H9 (cell line): ENCODE results near the gene HLA-DRA. TPM values are rescaled to one million over a fixed set of nuclear protein-coding genes. Genes with fewer than 3 reads are reported as not detected.

ENCODE experiments used
- DNase-seq: peaks from one replicate; pipeline ENCODE4 v3.0.0-alpha.2; 2017
- H2AFZ ChIP-seq: one replicate; pipeline ENCODE4 v1.6.1; 2013; ENCODE audit warnings: mild to moderate bottlenecking, low read length, control low read depth, moderate library complexity
- H2AK5ac ChIP-seq: 2 replicates; pipeline ENCODE4 v1.6.1; 2013; ENCODE audit warnings: low read length, control low read depth, mixed read lengths; ENCODE audit not compliant: insufficient read length
- H2BK120ac ChIP-seq: one replicate; pipeline ENCODE4 v1.6.1; 2013; ENCODE audit warnings: low read depth, mild to moderate bottlenecking, low read length, control low read depth, inconsistent platforms; ENCODE audit not compliant: poor library complexity, severe bottlenecking
- H2BK12ac ChIP-seq: 2 replicates; pipeline ENCODE4 v1.6.1; 2013; ENCODE audit warnings: low read length, control low read depth, mixed read lengths, low read depth; ENCODE audit not compliant: insufficient read length
- H2BK15ac ChIP-seq: 2 replicates; pipeline ENCODE4 v1.6.1; 2013; ENCODE audit warnings: low read depth, low read length, control low read depth
- H2BK20ac ChIP-seq: one replicate; pipeline ENCODE4 v1.6.1; 2013; ENCODE audit warnings: low read depth, mild to moderate bottlenecking, low read length, control low read depth, inconsistent platforms; ENCODE audit not compliant: poor library complexity, severe bottlenecking
- H2BK5ac ChIP-seq: 2 replicates; pipeline ENCODE4 v1.6.1; 2013; ENCODE audit warnings: low read length, control low read depth, mixed read lengths; ENCODE audit not compliant: insufficient read length
- H3K14ac ChIP-seq: 2 replicates; pipeline ENCODE4 v1.6.1; 2013; ENCODE audit warnings: low read length, control low read depth; ENCODE audit not compliant: insufficient read depth
- H3K18ac ChIP-seq: 2 replicates; pipeline ENCODE4 v1.6.1; 2013; ENCODE audit warnings: low read depth, mild to moderate bottlenecking, mixed read lengths, low read length, control low read depth; ENCODE audit not compliant: insufficient read length
- H3K23ac ChIP-seq: 2 replicates; pipeline ENCODE4 v1.6.1; 2013; ENCODE audit warnings: low read length, control low read depth, mixed read lengths, low read depth; ENCODE audit not compliant: insufficient read length
- H3K23me2 ChIP-seq: 2 replicates; pipeline ENCODE4 v1.6.1; 2013; ENCODE audit warnings: low read depth, mild to moderate bottlenecking, mixed read lengths, low read length, control low read depth; ENCODE audit not compliant: insufficient read length, poor library complexity, severe bottlenecking
- H3K27ac ChIP-seq: 2 replicates; pipeline ENCODE4 v1.5.1; 2013; ENCODE audit warnings: low read length, control low read depth, mixed read lengths, low read depth; ENCODE audit not compliant: insufficient read length
- H3K27me3 ChIP-seq: 2 replicates; pipeline ENCODE4 v1.6.1; 2013; ENCODE audit warnings: low read length, control low read depth, inconsistent platforms; ENCODE audit not compliant: insufficient read depth
- H3K4ac ChIP-seq: 2 replicates; pipeline ENCODE4 v1.6.1; 2013; ENCODE audit warnings: low read depth, mild to moderate bottlenecking, control low read depth, inconsistent platforms, low read length, moderate library complexity
- H3K4me1 ChIP-seq: 2 replicates; pipeline ENCODE4 v1.6.1; 2013; ENCODE audit warnings: low read length, control low read depth, inconsistent platforms; ENCODE audit not compliant: insufficient read depth
- H3K4me2 ChIP-seq: 2 replicates; pipeline ENCODE4 v1.6.1; 2013; ENCODE audit warnings: low read length, control low read depth, mixed read lengths; ENCODE audit not compliant: insufficient read length, insufficient read depth
- H3K56ac ChIP-seq: 2 replicates; pipeline ENCODE4 v1.6.1; 2013; ENCODE audit warnings: low read depth, mild to moderate bottlenecking, mixed read lengths, low read length, control low read depth; ENCODE audit not compliant: insufficient read length
- H3K79me1 ChIP-seq: 2 replicates; pipeline ENCODE4 v1.6.1; 2013; ENCODE audit warnings: low read depth, mild to moderate bottlenecking, moderate library complexity, low read length, control low read depth, inconsistent platforms; ENCODE audit not compliant: insufficient read depth, poor library complexity, severe bottlenecking
- H3K79me2 ChIP-seq: 2 replicates; pipeline ENCODE4 v1.6.1; 2013; ENCODE audit warnings: low read length, control low read depth, inconsistent platforms; ENCODE audit not compliant: insufficient read depth
- H3K9ac ChIP-seq: 2 replicates; pipeline ENCODE4 v1.6.1; 2013; ENCODE audit warnings: low read length, control low read depth, mixed read lengths; ENCODE audit not compliant: insufficient read length; ENCODE audit errors: extremely low read depth
- H3K9me3 ChIP-seq: one replicate; pipeline ENCODE4 v1.6.1; 2013; ENCODE audit warnings: low read depth, low read length, inconsistent platforms; ENCODE audit not compliant: control insufficient read depth
- H3T11ph ChIP-seq: one replicate; pipeline ENCODE4 v1.6.1; 2013; ENCODE audit warnings: mild to moderate bottlenecking, low read length, control low read depth, inconsistent platforms
- H4K20me1 ChIP-seq: one replicate; pipeline ENCODE4 v1.6.1; 2013; ENCODE audit not compliant: control insufficient read depth, insufficient read length, insufficient read depth
- H4K5ac ChIP-seq: 2 replicates; pipeline ENCODE4 v1.6.1; 2013; ENCODE audit warnings: low read depth, mild to moderate bottlenecking, mixed read lengths, low read length, control low read depth; ENCODE audit not compliant: insufficient read length
- H4K8ac ChIP-seq: replicated peaks from 2 replicates; pipeline ENCODE4 v1.6.1; 2013; ENCODE audit warnings: low read length, control low read depth, mixed read lengths, low read depth; ENCODE audit not compliant: insufficient read length
- H4K91ac ChIP-seq: 2 replicates; pipeline ENCODE4 v1.6.1; 2013; ENCODE audit warnings: low read depth, mild to moderate bottlenecking, moderate library complexity, mixed read lengths, low read length, control low read depth; ENCODE audit not compliant: insufficient read length
- H3K27ac Mint-ChIP-seq, 3 experiments: 2 replicates in 2 of 3; 3 replicates in 1 of 3; pipeline ENCODE4 v1.8.0; 2020 to 2021; ENCODE audit warnings: mixed read lengths in 3 of 3, mild to moderate bottlenecking in 1 of 3, moderate library complexity in 1 of 3
- H3K27me3 Mint-ChIP-seq: 2 replicates; pipeline ENCODE4 v1.8.0; 2021; ENCODE audit warnings: low read depth, mild to moderate bottlenecking, moderate library complexity, mixed read lengths
- H3K36me3 Mint-ChIP-seq, 3 experiments: 2 replicates in 2 of 3; 3 replicates in 1 of 3; pipeline ENCODE4 v1.8.0; 2020 to 2021; ENCODE audit warnings: low read depth in 3 of 3, mixed read lengths in 3 of 3; ENCODE audit not compliant: insufficient read depth in 1 of 3
- H3K4me1 Mint-ChIP-seq, 2 experiments: 2 replicates each; pipeline ENCODE4 v1.8.0; 2020; ENCODE audit warnings: mixed read lengths in 2 of 2
- H3K4me3 Mint-ChIP-seq, 2 experiments: 2 replicates in 1 of 2; 3 replicates in 1 of 2; pipeline ENCODE4 v1.8.0; 2020 to 2021; ENCODE audit warnings: mild to moderate bottlenecking in 2 of 2, mixed read lengths in 2 of 2, moderate library complexity in 1 of 2
- H3K9me3 Mint-ChIP-seq, 2 experiments: 2 replicates in 1 of 2; 3 replicates in 1 of 2; pipeline ENCODE4 v1.8.0; 2020; ENCODE audit warnings: mild to moderate bottlenecking in 2 of 2, mixed read lengths in 2 of 2, moderate library complexity in 1 of 2
- CTCF ChIP-seq: fragments of 200-600 bp; sonication (generic); conservative IDR thresholded peaks from 3 replicates; pipeline ENCODE4 v1.8.0; 2021; ENCODE audit warnings: antibody characterized with exemption, mild to moderate bottlenecking
- WGBS: extraction: QIAGEN DNeasy Blood & Tissue Kit; methylation state at CpG from one replicate; pipeline ENCODE4 v1.1.7; 2013; ENCODE audit warnings: missing lambda C conversion rate, low lambda C conversion rate, mixed read lengths; ENCODE audit not compliant: insufficient read length; ENCODE audit errors: extremely low coverage; 5-methylcytosine and 5-hydroxymethylcytosine counted together
- total RNA-seq: library from RNA; stranded (reverse); gene quantifications from 2 replicates; pipeline ENCODE4 v1.2.1, GENCODE V29; 2021

HLA-DRA gene
- total RNA-seq, 1 experiment from 2014 or later, result 3.1 TPM

- Histone ChIP-seq H3K9me3 (no peaks in the 10 kb centered on the region), H2AK5ac (no peak overlapping the region), H3K4me2 (no peak overlapping the region), H2AFZ (no peak overlapping the region), H3K27ac (no peak overlapping the region), H3K4ac (no peak overlapping the region), H3K79me2 (no peaks in the 10 kb centered on the region), H3T11ph (no peak overlapping the region), H4K20me1 (no peaks in the 10 kb centered on the region), H3K27me3 (no peaks in the 10 kb centered on the region), H4K8ac (no peak overlapping the region), H3K9ac (no peak overlapping the region), H2BK20ac (no peak overlapping the region), H4K91ac (no peak overlapping the region), H2BK5ac (no peak overlapping the region), H2BK12ac (no peak overlapping the region), H3K23ac (no peak overlapping the region), H4K5ac (no peak overlapping the region), H2BK15ac (no peak overlapping the region), H3K56ac (no peak overlapping the region), H2BK120ac (no peak overlapping the region), H3K18ac (no peak overlapping the region), H3K23me2 (no peaks in the 10 kb centered on the region), H3K79me1 (no peaks in the 10 kb centered on the region), H3K4me1 (no peaks in the 10 kb centered on the region), H3K14ac (no peak overlapping the region)
- Mint-ChIP-seq H3K9me3 (no peaks in the 10 kb centered on the region), H3K27ac (no peak overlapping the region), H3K27me3 (no peaks in the 10 kb centered on the region; the same call in 1 of the 2 replicates), H3K4me1 (no peaks in the 10 kb centered on the region), H3K36me3 (no peaks in the 10 kb centered on the region), H3K4me3 (no peak overlapping the region)
- DNase-seq, result no peak
- whole genome bisulfite sequencing, result no CpG with 5 or more reads among the region's 4 CpGs
- no peak for TF ChIP-seq CTCF
Measured at GRCh38 chr6:32427934-32428474, 11.7 kb upstream of the HLA-DRA start.
